HCT116 (cell line): ENCODE results near the gene IL17RD. TPM values are rescaled to one million over a fixed set of nuclear protein-coding genes. Genes with fewer than 3 reads are reported as not detected.

ENCODE experiments used
- total RNA-seq: library from RNA; stranded (reverse); gene quantifications from one replicate; pipeline ENCODE4 v1.2.1, GENCODE V29; 2021; ENCODE audit not compliant: unreplicated experiment

Gene IL17RD
- total RNA-seq, 1 experiment from 2014 or later: 12.3 TPM

Other genes with a start within 250 kb of the IL17RD start
- gene SPATA12, start 104.7 kb downstream of the IL17RD start, total RNA-seq: 0.22 TPM
- gene HESX1, start 34.6 kb upstream of the IL17RD start, total RNA-seq: 2.1 TPM
- gene APPL1, start 62.4 kb upstream of the IL17RD start, total RNA-seq: 30.8 TPM
- not detected for gene ASB14, start 127.3 kb upstream of the IL17RD start, total RNA-seq